Neuron (in vitro differentiated cells): ENCODE measurements around the gene CD6.

Source experiments
- H2AFZ ChIP-seq: one replicate; pipeline ENCODE4 v1.6.1; 2013; ENCODE audit warnings: low read depth, mild to moderate bottlenecking, inconsistent platforms, low read length, moderate library complexity
- H3K27me3 ChIP-seq: one replicate; pipeline ENCODE4 v1.6.1; 2013; ENCODE audit warnings: low read length; ENCODE audit not compliant: insufficient read depth
- H3K36me3 ChIP-seq: one replicate; pipeline ENCODE4 v1.6.1; 2013; ENCODE audit warnings: low read length; ENCODE audit not compliant: insufficient read depth
- H3K4me1 ChIP-seq: one replicate; pipeline ENCODE4 v1.6.1; 2013; ENCODE audit warnings: low read length; ENCODE audit not compliant: insufficient read depth
- H3K4me3 ChIP-seq: 2 replicates; pipeline ENCODE4 v1.5.1; 2013; ENCODE audit warnings: mild to moderate bottlenecking, low read length, moderate library complexity
- H3K9me3 ChIP-seq: one replicate; pipeline ENCODE4 v1.6.1; 2013; ENCODE audit warnings: low read length

The CD6 gene

GRCh38 chr11:61018059-61018458, 46.6 kb downstream of the CD6 start:
- Histone ChIP-seq H3K9me3 (no peaks in the 10 kb centered on the region), H3K36me3 (no peaks in the 10 kb centered on the region), H2AFZ (no peak overlapping the region), H3K4me3 (no peak overlapping the region), H3K27me3 (peaks cover 8% of the 10 kb centered on the region), H3K4me1 (no peaks in the 10 kb centered on the region)

DNA sequence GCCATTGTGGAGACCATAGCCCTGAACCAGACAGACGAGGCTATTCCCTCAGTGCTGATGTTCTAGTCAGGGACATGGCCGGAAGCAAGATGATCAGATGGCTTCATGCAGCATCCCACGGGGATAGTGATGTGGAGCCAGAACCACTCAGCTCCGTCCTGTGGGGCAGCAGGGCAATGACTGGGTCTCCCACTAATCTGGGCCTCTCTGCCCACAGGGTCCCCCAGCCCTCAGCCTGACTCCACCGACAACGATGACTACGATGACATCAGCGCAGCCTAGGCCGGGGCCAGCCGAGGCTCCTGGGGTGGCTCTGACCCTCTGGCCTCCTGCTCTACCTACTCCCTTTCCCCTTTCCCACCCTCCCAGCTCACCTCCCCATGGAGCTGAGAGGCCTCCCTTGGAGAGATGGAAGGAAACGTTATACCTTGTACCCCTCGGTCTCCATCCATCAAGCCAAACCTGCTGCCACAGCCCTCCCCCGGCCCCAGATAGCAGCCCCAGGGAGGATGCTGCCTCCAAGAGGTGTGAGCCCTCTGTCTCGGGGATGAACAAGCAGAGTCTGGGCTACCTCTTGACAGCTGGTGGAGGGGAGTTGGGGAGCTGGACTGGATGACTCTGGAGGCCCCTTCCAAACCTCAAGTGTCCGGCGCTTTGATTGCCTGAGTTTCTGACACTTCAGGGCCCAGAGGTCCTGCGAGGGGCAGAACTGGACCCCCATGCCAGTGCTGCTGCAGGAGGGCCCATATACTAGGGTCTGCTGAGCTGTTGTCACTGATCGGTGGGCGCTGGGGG, 47.8 kb downstream of the CD6 start:
- H3K36me3 ChIP-seq, result no peaks in the 10 kb centered on the region
- H3K4me3 ChIP-seq, result no peak overlapping the region
- no peak overlapping the region for H2AFZ ChIP-seq
- H3K4me1 ChIP-seq, result no peaks in the 10 kb centered on the region
- H3K9me3 ChIP-seq, result no peaks in the 10 kb centered on the region
- peaks cover 10% of the 10 kb centered on the region for H3K27me3 ChIP-seq

DNA sequence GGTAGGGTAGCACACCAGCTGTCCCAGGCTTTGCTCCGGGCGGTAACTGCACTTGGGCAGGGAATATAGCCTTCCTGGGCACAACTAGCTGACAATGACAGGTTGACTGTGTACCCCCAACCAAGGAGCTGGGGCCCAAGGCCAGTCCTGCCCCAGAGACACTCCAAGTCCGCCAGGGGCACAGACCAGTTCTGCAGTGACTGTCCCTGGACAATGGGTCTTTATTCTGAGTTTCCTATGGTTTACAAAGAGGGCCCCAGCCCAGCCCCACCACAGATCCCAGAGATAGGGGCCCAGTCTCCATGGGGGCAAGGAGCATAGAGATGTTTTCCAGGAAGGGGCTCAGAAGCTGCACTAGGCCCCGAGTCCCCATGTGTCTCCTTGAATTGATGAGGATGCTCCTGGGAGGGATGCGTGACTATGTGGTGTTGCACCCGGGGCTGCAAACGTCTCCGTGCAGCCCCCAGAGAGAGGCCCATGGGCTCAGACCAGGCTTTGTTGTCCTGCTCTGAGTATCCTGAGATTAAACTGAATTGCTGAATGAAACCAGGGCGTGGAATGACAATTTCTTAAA, 48.4 kb downstream of the CD6 start:
- no peaks in the 10 kb centered on the region for H3K36me3 ChIP-seq
- no peak overlapping the region for H2AFZ ChIP-seq
- no peaks in the 10 kb centered on the region for H3K9me3 ChIP-seq
- no peaks in the 10 kb centered on the region for H3K4me1 ChIP-seq
- no peak overlapping the region for H3K4me3 ChIP-seq
- peaks cover 12% of the 10 kb centered on the region for H3K27me3 ChIP-seq

DNA sequence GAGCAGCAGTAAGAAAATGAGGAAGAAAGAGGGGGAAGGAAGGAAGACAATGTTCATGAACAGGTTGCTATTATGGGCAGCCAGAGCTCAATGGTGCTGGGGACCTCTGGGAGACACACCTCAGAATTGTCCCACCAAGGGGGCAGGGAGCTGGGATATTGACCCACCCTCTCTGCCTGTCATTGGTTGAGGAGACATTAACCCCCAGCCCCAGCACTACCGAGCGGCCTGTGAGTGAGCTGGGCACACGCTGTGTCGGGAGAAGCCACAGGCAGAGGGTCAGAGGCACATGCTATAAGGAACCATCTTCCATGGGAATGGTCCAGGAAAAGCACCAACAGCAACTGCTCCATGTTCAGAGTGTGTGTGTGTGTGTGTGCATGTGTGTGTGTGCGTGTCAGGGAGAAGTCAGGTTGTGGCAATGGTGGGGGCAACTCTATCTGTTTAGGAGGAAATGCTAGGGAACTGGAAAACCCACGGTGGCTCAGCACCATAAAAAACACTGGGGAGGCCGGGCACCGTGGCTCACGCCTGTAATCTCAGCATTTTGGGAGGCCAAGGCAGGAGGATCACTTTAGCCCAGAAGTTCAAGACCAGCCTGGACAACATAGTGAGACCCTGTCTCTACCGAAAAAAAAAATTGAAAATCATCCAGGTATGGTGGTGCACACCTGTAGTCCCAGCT, 49.2 kb downstream of the CD6 start:
- Histone ChIP-seq H3K4me3 (no peak overlapping the region), H2AFZ (no peak overlapping the region), H3K27me3 (peaks cover 20% of the 10 kb centered on the region), H3K36me3 (no peaks in the 10 kb centered on the region), H3K4me1 (no peaks in the 10 kb centered on the region), H3K9me3 (no peaks in the 10 kb centered on the region)

- peaks cover 22% of the 10 kb centered on the region for H3K27me3 ChIP-seq
These were observed 50.3 kb downstream of the CD6 start for GRCh38 chr11:61021661-61022212.

GRCh38 chr11:61022311-61023085, 51.0 kb downstream of the CD6 start:
- Histone ChIP-seq H3K9me3 (no peaks in the 10 kb centered on the region), H3K4me3 (no peak overlapping the region), H3K36me3 (no peaks in the 10 kb centered on the region), H3K27me3 (peaks cover 24% of the 10 kb centered on the region), H2AFZ (no peak overlapping the region), H3K4me1 (no peaks in the 10 kb centered on the region)

More at GRCh38 chr11:61021661-61022212, 50.3 kb downstream of the CD6 start:
- H3K4me3 ChIP-seq, result no peak overlapping the region
- H3K9me3 ChIP-seq, result no peaks in the 10 kb centered on the region
- H2AFZ ChIP-seq, result no peak overlapping the region
- H3K4me1 ChIP-seq, result no peaks in the 10 kb centered on the region
- H3K36me3 ChIP-seq, result no peaks in the 10 kb centered on the region

GRCh38 chr11:61023086-61023965, 51.8 kb downstream of the CD6 start:
- Histone ChIP-seq H3K4me3 (no peak overlapping the region), H3K9me3 (no peaks in the 10 kb centered on the region), H3K27me3 (peaks cover 28% of the 10 kb centered on the region)

DNA sequence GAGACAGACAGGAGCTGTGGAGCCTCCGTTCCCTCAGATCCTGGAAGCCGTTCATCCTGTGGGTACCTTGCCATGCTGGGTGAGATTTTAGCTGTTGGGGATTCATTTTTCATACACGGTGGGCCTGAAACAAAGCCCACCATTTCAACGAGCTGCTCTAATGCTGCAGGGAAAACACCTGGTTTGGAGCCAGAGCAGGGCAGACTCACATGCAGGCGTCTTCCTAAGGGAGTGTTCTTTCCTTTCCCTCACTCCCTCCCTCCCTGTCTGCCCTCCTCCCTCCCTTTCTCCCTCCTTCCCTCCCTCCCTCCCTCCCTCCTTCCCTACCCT, 52.5 kb downstream of the CD6 start:
- no peak overlapping the region for H2AFZ ChIP-seq
- no peaks in the 10 kb centered on the region for H3K4me1 ChIP-seq
- no peaks in the 10 kb centered on the region for H3K9me3 ChIP-seq
- no peaks in the 10 kb centered on the region for H3K36me3 ChIP-seq
- H3K4me3 ChIP-seq, result no peak overlapping the region
- peaks cover 28% of the 10 kb centered on the region for H3K27me3 ChIP-seq

More at GRCh38 chr11:61023086-61023965, 51.8 kb downstream of the CD6 start:
- H3K4me1 ChIP-seq, result no peaks in the 10 kb centered on the region
- H2AFZ ChIP-seq, result no peak overlapping the region
- H3K36me3 ChIP-seq, result no peaks in the 10 kb centered on the region

DNA sequence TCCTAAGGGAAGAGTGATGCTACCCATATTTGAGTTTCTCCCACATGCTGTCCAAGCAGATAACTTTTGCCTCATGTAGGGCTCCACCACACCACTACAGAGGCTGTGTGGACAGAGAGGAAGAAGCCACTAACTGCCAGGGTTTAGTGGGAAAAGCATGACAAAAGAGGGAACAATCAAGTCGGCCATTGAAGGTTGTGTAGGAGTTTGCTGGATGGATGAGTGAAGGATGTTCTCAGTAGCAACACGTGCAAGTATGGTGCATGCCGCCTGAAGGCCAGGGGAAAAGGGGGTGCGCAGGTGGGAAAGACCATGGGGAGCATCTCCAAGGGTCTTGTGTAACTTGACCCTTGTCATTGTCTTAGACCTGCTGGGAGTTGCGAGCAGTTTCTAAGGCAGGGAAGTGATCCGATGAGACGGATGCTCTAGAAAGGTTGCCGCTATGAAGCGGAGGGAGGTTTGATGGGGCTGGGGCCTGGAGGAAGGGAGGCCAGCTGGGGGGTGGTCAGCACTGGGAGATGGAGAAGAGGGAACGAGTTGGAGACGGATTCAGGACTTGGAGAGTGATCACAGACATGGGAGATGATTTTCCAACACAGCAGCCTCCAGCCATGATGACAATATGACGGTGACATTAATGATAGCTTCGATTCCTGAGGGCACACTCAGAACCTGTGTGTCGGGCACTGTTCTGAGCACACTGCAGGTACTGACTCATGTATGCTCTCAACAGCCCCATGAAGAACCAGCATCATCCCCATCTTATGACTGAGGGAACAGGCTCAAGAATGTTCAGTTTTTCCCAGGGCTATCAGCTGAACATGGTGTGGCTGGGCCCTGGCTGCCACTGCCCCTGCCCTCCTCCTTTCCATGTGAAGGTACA, 53.7 kb downstream of the CD6 start:
- H3K4me1 ChIP-seq, result no peaks in the 10 kb centered on the region
- no peaks in the 10 kb centered on the region for H3K9me3 ChIP-seq
- no peak overlapping the region for H3K4me3 ChIP-seq
- H2AFZ ChIP-seq, result no peak overlapping the region
- peaks cover 25% of the 10 kb centered on the region for H3K27me3 ChIP-seq
- H3K36me3 ChIP-seq, result no peaks in the 10 kb centered on the region

GRCh38 chr11:61025821-61026120, 54.3 kb downstream of the CD6 start:
- Histone ChIP-seq H3K27me3 (peaks cover 25% of the 10 kb centered on the region), H3K4me3 (no peak overlapping the region), H3K9me3 (no peaks in the 10 kb centered on the region), H2AFZ (no peak overlapping the region), H3K4me1 (no peaks in the 10 kb centered on the region), H3K36me3 (no peaks in the 10 kb centered on the region)

DNA sequence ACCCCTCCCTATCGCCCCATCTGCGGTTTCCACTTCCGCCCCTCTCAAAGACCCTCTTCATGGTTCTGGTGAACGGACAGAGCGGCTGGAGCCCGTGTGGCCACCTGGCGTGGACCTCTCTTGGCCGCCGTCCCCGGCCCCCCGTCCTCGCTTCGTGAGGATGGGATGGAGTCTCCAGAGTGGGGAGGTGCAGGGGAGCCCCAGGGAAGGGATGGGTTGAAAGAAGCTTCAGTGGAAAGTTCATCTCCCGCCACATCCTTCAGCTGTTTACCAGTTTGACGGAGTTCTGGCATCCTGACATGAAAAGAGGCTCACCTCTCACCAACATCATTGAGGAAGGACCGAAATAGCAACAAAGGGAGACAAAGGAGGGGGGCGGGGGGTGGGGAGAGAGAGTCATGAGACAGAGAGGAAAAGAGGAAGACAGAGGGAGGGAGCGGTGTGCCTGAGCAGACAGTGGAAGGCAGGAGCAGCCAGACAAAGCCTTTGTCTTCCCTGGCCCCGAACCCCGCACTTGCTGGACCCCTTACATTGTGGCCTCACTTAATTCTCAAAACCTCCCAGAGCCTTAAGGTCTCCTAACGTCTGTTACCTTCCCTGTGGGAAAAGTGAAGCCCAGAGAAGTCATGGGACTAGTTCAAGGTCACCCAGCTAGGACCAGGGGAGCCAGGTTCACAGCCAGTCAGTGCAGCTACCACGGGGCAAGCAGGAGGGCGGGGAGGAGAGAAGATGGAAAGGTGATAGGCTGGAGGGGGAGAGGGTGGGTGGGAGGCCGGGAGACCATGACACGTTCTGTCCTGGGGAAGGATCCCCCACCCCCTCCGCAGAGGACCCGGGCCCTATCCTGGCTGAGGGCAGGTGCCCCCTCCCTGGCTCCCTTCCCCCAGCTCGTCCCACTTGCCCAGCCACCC, 54.9 kb downstream of the CD6 start:
- no peaks in the 10 kb centered on the region for H3K4me1 ChIP-seq
- H2AFZ ChIP-seq, result no peak overlapping the region
- no peaks in the 10 kb centered on the region for H3K36me3 ChIP-seq
- no peak overlapping the region for H3K4me3 ChIP-seq
- H3K27me3 ChIP-seq, result peaks cover 25% of the 10 kb centered on the region
- H3K9me3 ChIP-seq, result no peaks in the 10 kb centered on the region
